Measurements from ENCODE around the gene DCX.

Gene DCX

GRCh38 chrX:111435469-111435868, 23.5 kb upstream of the DCX start:
- TF ChIP-seq, protein P1, sequence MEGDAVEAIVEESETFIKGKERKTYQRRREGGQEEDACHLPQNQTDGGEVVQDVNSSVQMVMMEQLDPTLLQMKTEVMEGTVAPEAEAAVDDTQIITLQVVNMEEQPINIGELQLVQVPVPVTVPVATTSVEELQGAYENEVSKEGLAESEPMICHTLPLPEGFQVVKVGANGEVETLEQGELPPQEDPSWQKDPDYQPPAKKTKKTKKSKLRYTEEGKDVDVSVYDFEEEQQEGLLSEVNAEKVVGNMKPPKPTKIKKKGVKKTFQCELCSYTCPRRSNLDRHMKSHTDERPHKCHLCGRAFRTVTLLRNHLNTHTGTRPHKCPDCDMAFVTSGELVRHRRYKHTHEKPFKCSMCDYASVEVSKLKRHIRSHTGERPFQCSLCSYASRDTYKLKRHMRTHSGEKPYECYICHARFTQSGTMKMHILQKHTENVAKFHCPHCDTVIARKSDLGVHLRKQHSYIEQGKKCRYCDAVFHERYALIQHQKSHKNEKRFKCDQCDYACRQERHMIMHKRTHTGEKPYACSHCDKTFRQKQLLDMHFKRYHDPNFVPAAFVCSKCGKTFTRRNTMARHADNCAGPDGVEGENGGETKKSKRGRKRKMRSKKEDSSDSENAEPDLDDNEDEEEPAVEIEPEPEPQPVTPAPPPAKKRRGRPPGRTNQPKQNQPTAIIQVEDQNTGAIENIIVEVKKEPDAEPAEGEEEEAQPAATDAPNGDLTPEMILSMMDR (conservative IDR thresholded peaks at IDR 0.05; ENCODE audit: low read length), result no peak
- no peak overlapping the region for H3K4me3 ChIP-seq (ENCODE audit: low read length)
- DNase-seq (ENCODE audit: low read depth), result no peak

DNA sequence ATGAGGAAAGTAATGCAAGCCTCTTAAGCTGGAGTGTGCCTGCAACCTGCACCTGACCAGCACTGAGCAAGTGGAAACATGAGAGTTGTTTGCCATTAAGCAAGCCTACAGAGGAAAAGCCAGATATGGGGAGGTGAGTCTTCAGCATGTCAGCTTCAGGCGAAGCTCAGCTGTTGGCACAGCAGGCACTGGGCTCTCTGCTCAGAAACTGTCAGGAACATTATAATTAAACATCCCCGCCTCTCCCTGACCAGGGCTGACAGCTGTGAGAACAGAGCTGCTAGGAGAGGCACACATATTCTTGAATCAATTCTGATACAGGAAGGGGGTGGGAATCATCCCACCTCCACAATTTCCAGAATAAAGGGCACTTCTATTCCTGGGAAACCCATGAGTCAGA, 19.0 kb upstream of the DCX start:
- no peak for DNase-seq (ENCODE audit: low read depth)
- TF ChIP-seq, protein P1 (conservative IDR thresholded peaks at IDR 0.05; ENCODE audit: low read length), result no peak
- H3K4me3 ChIP-seq (ENCODE audit: low read length), result no peak overlapping the region

DNA sequence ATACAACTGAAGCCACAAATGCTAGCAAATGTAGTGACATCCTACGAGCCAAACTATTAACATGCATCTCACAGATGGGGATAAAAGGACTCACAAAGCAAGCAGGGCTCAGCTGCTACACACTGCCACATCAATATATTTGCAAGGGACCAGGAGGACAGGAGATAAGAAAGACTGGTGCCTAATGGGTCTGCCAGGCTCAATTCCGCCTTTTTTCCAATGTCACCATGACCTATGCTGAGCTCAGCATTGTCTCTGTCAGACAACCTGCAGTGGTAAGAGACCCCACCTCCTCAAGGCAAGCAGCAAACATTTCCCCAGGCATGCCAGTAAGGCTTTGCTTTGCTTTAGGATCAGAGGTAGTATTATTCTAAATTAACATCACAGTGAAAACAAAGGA, 435 bp downstream of the DCX start:
- DNase-seq (ENCODE audit: low read depth), result no peak
- no peak overlapping the region for H3K4me3 ChIP-seq (ENCODE audit: low read length)
- TF ChIP-seq, protein P1 (conservative IDR thresholded peaks at IDR 0.05; ENCODE audit: low read length), result no peak

DNA sequence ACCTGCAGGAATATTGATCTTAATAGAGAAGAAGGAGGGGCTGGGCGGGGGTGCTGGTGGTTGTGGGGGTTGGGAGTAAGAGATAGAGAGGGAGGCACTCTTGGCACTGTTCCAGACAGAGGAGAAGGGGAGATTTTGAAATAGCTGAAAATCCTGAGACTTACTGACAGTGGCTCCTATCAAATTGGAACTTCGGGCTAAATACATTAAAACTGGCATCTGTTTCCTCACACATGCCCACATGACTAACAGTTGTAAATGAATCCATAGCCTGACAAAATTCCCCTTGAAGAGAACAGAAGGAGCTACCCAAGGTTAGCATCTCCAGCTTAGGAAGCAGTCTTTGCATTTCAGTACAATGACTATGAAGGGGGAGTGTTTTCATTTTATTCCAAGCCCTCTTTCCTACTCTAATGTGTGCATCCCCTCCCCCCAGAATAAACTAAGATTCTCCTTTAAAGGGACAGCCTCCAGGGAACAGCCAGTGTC, 1.4 kb downstream of the DCX start:
- no peak overlapping the region for H3K4me3 ChIP-seq (ENCODE audit: low read length)
- no peak for DNase-seq (ENCODE audit: low read depth)
- TF ChIP-seq, protein P1 (conservative IDR thresholded peaks at IDR 0.05; ENCODE audit: low read length), result no peak

DNA sequence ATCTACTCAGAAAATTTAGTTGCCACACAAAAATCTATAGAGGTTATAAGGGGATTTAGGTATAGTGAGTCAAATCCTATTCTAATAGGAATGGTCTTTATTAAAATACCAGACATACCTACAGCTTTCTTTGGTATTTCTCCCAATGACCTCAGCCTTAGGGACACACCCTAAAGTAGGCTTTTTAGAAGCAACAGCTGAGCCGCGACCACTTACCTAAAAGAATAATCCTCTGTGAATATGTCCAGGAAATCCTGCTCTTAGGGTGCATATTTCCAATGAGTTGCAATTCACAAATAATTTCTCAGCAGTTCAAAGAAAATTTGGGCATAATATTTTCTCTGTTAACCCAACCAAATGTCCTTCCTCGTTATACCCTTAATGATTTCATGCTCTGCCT, 2.7 kb downstream of the DCX start:
- TF ChIP-seq, protein P1 (conservative IDR thresholded peaks at IDR 0.05; ENCODE audit: low read length), result no peak
- no peak overlapping the region for H3K4me3 ChIP-seq (ENCODE audit: low read length)
- DNase-seq (ENCODE audit: low read depth), result no peak

DNA sequence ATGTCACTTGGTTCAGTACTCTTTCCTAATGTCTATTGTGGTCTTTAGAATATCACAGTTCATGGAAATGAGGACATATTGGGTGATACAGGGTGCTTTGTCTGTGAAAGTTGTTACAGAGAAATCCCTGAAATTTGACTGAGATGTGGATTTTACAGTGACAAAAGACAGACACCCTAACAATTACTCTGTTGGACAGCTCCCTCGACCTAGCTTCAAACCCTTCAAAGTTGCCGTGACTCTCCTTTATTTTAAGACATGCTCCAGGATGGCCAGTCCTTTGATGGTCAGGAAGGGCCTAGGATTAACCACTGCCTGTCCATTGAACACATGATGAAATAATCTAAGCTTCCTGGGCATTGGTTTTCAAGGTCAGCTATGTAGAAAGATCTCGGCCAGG, 4.0 kb downstream of the DCX start:
- DNase-seq (ENCODE audit: low read depth), result no peak
- TF ChIP-seq, protein P1 (conservative IDR thresholded peaks at IDR 0.05; ENCODE audit: low read length), result no peak

GRCh38 chrX:111402344-111402743, 9.6 kb downstream of the DCX start:
- DNase-seq (ENCODE audit: low read depth), result no peak
- no peak overlapping the region for H3K4me3 ChIP-seq (ENCODE audit: low read length)
- TF ChIP-seq, protein P1 (conservative IDR thresholded peaks at IDR 0.05; ENCODE audit: low read length), result no peak

More for the DNA sequence above, 4.0 kb downstream of the DCX start:
- H3K4me3 ChIP-seq (ENCODE audit: low read length), result no peak overlapping the region

Data from AG10803 (cell line).